Liver (tissue), 9 donors: ENCODE measurements around the gene DBN1. TPM values are rescaled to one million over a fixed set of nuclear protein-coding genes. Genes with fewer than 3 reads are reported as not detected.

Experiments used
- DNase-seq: peaks from one replicate; pipeline ENCODE4 v3.0.0-alpha.2; 2017; ENCODE audit warnings: low spot score
- H3K27ac ChIP-seq, 2 donors: one replicate each; pipeline ENCODE4 v1.7.0; 2013; ENCODE audit warnings: inconsistent platforms in 2 of 2, low read length in 2 of 2, control low read depth in 1 of 2, low read depth in 1 of 2, mild to moderate bottlenecking in 1 of 2
- H3K27me3 ChIP-seq, 4 donors: one replicate each; pipeline versions ENCODE4 v1.6.1 to v1.7.0; 2013; ENCODE audit warnings: low read length in 3 of 4, inconsistent platforms in 1 of 4, mild to moderate bottlenecking in 1 of 4, moderate library complexity in 1 of 4; ENCODE audit not compliant: control insufficient read depth in 4 of 4, insufficient read depth in 4 of 4
- H3K36me3 ChIP-seq, 4 donors: one replicate each; pipeline versions ENCODE4 v1.6.1 to v1.7.0; 2013; ENCODE audit warnings: low read length in 3 of 4, mild to moderate bottlenecking in 3 of 4, low read depth in 1 of 4, moderate library complexity in 1 of 4; ENCODE audit not compliant: control insufficient read depth in 4 of 4, insufficient read depth in 3 of 4
- H3K4me1 ChIP-seq, 4 donors: one replicate each; pipeline versions ENCODE4 v1.6.1 to v1.7.0; 2013; ENCODE audit warnings: low read length in 3 of 4, mild to moderate bottlenecking in 3 of 4, moderate library complexity in 1 of 4; ENCODE audit not compliant: control insufficient read depth in 4 of 4, insufficient read depth in 4 of 4
- H3K4me3 ChIP-seq, 3 donors: one replicate each; pipeline versions ENCODE4 v1.6.1 to v1.7.0; 2013; ENCODE audit warnings: low read length in 3 of 3, control low read depth in 1 of 3, low read depth in 1 of 3, mild to moderate bottlenecking in 1 of 3
- H3K9ac ChIP-seq, 2 donors: one replicate each; pipeline ENCODE4 v1.7.0; 2013; ENCODE audit warnings: low read length in 2 of 2, mild to moderate bottlenecking in 2 of 2, moderate library complexity in 2 of 2, control low read depth in 1 of 2, low read depth in 1 of 2
- H3K9me3 ChIP-seq, 4 donors: one replicate each; pipeline versions ENCODE4 v1.6.1 to v1.7.0; 2013; ENCODE audit warnings: low read length in 3 of 4; ENCODE audit not compliant: control insufficient read depth in 4 of 4
- ATF3 ChIP-seq: IDR thresholded peaks from 2 replicates; pipeline ENCODE4 v1.6.1; 2016; ENCODE audit warnings: antibody characterized with exemption
- CTCF ChIP-seq: fragments of 150-350 bp; IDR thresholded peaks from 2 replicates; pipeline ENCODE4 v1.5.1; 2017; ENCODE audit warnings: improper control_type of control experiment, low read depth, low read length; ENCODE audit not compliant: missing input control
- EGR1 ChIP-seq, 2 donors: IDR thresholded peaks; 2 replicates each; pipeline ENCODE4 v1.6.1; 2016 to 2018; ENCODE audit warnings: antibody characterized with exemption in 2 of 2, low read depth in 2 of 2
- FOXA1 ChIP-seq: IDR thresholded peaks from 2 replicates; pipeline ENCODE4 v1.6.1; 2016; ENCODE audit warnings: antibody characterized with exemption
- FOXA2 ChIP-seq: IDR thresholded peaks from 2 replicates; pipeline ENCODE4 v1.6.1; 2016; ENCODE audit warnings: antibody characterized with exemption
- GABPA ChIP-seq, 2 donors: IDR thresholded peaks in 1 of 2; conservative IDR thresholded peaks in 1 of 2; 2 replicates each; pipeline ENCODE4 v1.6.1; 2016; ENCODE audit warnings: antibody characterized with exemption in 2 of 2, mild to moderate bottlenecking in 1 of 2, moderate library complexity in 1 of 2
- HNF4A ChIP-seq, 2 donors: conservative IDR thresholded peaks; 2 replicates each; pipeline ENCODE4 v1.6.1; 2016; ENCODE audit warnings: antibody characterized with exemption in 2 of 2, mild to moderate bottlenecking in 2 of 2
- HNF4G ChIP-seq: IDR thresholded peaks from 2 replicates; pipeline ENCODE4 v1.6.1; 2016; ENCODE audit warnings: antibody characterized with exemption
- JUND ChIP-seq, 2 donors: IDR thresholded peaks; 2 replicates each; pipeline ENCODE4 v1.6.1; 2016; ENCODE audit warnings: antibody characterized with exemption in 2 of 2
- MAX ChIP-seq: IDR thresholded peaks from 2 replicates; pipeline ENCODE4 v1.6.1; 2016; ENCODE audit warnings: antibody characterized with exemption
- NR2F2 ChIP-seq: IDR thresholded peaks from 2 replicates; pipeline ENCODE4 v1.6.1; 2016; ENCODE audit warnings: antibody characterized with exemption
- RAD21 ChIP-seq, 2 donors: IDR thresholded peaks; 2 replicates each; pipeline ENCODE4 v1.6.1; 2016; ENCODE audit warnings: antibody characterized with exemption in 2 of 2, mild to moderate bottlenecking in 2 of 2
- REST ChIP-seq: IDR thresholded peaks from 2 replicates; pipeline ENCODE4 v1.6.1; 2016; ENCODE audit warnings: antibody characterized with exemption, mild to moderate bottlenecking
- RXRA ChIP-seq, 2 donors: IDR thresholded peaks; 2 replicates each; pipeline ENCODE4 v1.6.1; 2017 to 2018; ENCODE audit warnings: antibody characterized with exemption in 2 of 2, mild to moderate bottlenecking in 1 of 2
- SP1 ChIP-seq: IDR thresholded peaks from 2 replicates; pipeline ENCODE4 v1.6.1; 2018; ENCODE audit warnings: antibody characterized with exemption, mild to moderate bottlenecking
- YY1 ChIP-seq: IDR thresholded peaks from 2 replicates; pipeline ENCODE4 v1.6.1; 2016; ENCODE audit warnings: antibody characterized with exemption, mild to moderate bottlenecking
- WGBS: extraction: QIAGEN DNeasy Blood & Tissue Kit; methylation state at CpG from one replicate; pipeline ENCODE4 v1.1.7; 2013; 5-methylcytosine and 5-hydroxymethylcytosine counted together
- polyA plus RNA-seq, 2 donors: library from polyadenylated mRNA; stranded (reverse) in 1 of 2; unstranded in 1 of 2; fragments of 200-250 nt in 1 of 2; fragments of >200 nt in 1 of 2; fragmentation: Nextera tagmentation in 1 of 2; extraction: Ambion mirVana in 1 of 2; gene quantifications; one replicate each; pipeline versions ENCODE4 v1.2.1 to v1.2.3, GENCODE V29; 2013 to 2015
- total RNA-seq, 2 donors: library from RNA; depleted of rRNA; stranded (reverse); fragments of >200 nt; gene quantifications; one replicate each; pipeline ENCODE4 v1.2.3, GENCODE V29; 2014
- donor health status: healthy.
- donor health status: healthy.
- donor health status: healthy.
- donor health status: healthy.
- donor health status: healthy.

Gene DBN1
- total and polyA plus RNA-seq, 4 donors: 1.5 to 4.9 (median 2.0) TPM

GRCh38 chr5:177516601-177517568 lies 43.5 kb upstream of the DBN1 start, which contains the start of gene DDX41:
Gene DDX41 (minus strand): TSS chr5:177516961. CDS start chr5:177516945, 16 bp downstream.
- WGBS: under 1% methylated on average over 96 of the region's 96 CpGs
- TF ChIP-seq JUND (IDR thresholded peaks at IDR 0.05): peak in 1 of 2 donors; percentile 15
- TF ChIP-seq FOXA1: peak; percentile 56
- peak in 1 of 2 donors; percentile 81 for TF ChIP-seq EGR1 (IDR thresholded peaks at IDR 0.05; ENCODE audit: low read depth in 2 of 2)
- peak in 1 of 2 donors; percentile 89 for TF ChIP-seq GABPA (IDR thresholded peaks at IDR 0.05 in 1 of 2, conservative IDR thresholded peaks at IDR 0.05 in 1 of 2)
- TF ChIP-seq RXRA (IDR thresholded peaks at IDR 0.05): peak; percentile 74 to 82
- no peak for TF ChIP-seq CTCF
- TF ChIP-seq HNF4A (conservative IDR thresholded peaks at IDR 0.05): peak; percentile 43 to 49
- TF ChIP-seq REST: peak; percentile 84
- no peak for TF ChIP-seq HNF4G
- TF ChIP-seq YY1: peak; percentile 98
- TF ChIP-seq NR2F2: peak; percentile 70
- no peak for TF ChIP-seq MAX
- peak in 1 of 2 donors; percentile 61 for TF ChIP-seq RAD21 (IDR thresholded peaks at IDR 0.05)
- peak; percentile 86 for TF ChIP-seq SP1
- peak; percentile 49 for TF ChIP-seq FOXA2
- DNase-seq: peak; percentile 95
- Histone ChIP-seq H3K36me3 (peaks cover 18 to 56% (median 24%) of the 10 kb centered on the region in 4 donors), H3K9me3 (no peaks in the 10 kb centered on the region), H3K4me1 (peaks cover 6 to 46% (median 18%) of the 10 kb centered on the region in 4 donors), H3K9ac (peak within 1 kb of the TSS; percentile 40 to 46), H3K27ac (peak within 1 kb of the TSS; percentile 62 to 76), H3K4me3 (peak within 1 kb of the TSS; percentile 76 to 97 (median 92)), H3K27me3 (no peaks in the 10 kb centered on the region)

- Histone ChIP-seq H3K27ac (no peak overlapping the region), H3K4me3 (peak overlapping the region; percentile 76 to 97 (median 92)), H3K9me3 (no peaks in the 10 kb centered on the region), H3K36me3 (peaks cover 16 to 55% (median 22%) of the 10 kb centered on the region in 4 donors), H3K27me3 (no peaks in the 10 kb centered on the region), H3K9ac (no peak overlapping the region), H3K4me1 (peaks cover 6 to 46% (median 18%) of the 10 kb centered on the region in 4 donors)
- WGBS: 92% methylated on average over 7 of the region's 7 CpGs
- TF ChIP-seq MAX (no peak), RAD21 (IDR thresholded peaks at IDR 0.05) (no peak), FOXA2 (no peak), ATF3 (no peak), NR2F2 (no peak), JUND (IDR thresholded peaks at IDR 0.05) (no peak), YY1 (no peak), CTCF (no peak)
- no peak for DNase-seq
Observed at GRCh38 chr5:177515580-177515979, 42.1 kb upstream of the DBN1 start.
